CD1c-positive myeloid dendritic cell (primary cell): ENCODE measurements around the gene ADARB2.
A peak's percentile ranks its signal among the peaks of the same experiment; 100 is the strongest.

Experiments used
- DNase-seq: peaks from one replicate; pipeline ENCODE4 v3.0.0-alpha.2; 2016; ENCODE audit errors: extremely low spot score

Gene ADARB2

DNA sequence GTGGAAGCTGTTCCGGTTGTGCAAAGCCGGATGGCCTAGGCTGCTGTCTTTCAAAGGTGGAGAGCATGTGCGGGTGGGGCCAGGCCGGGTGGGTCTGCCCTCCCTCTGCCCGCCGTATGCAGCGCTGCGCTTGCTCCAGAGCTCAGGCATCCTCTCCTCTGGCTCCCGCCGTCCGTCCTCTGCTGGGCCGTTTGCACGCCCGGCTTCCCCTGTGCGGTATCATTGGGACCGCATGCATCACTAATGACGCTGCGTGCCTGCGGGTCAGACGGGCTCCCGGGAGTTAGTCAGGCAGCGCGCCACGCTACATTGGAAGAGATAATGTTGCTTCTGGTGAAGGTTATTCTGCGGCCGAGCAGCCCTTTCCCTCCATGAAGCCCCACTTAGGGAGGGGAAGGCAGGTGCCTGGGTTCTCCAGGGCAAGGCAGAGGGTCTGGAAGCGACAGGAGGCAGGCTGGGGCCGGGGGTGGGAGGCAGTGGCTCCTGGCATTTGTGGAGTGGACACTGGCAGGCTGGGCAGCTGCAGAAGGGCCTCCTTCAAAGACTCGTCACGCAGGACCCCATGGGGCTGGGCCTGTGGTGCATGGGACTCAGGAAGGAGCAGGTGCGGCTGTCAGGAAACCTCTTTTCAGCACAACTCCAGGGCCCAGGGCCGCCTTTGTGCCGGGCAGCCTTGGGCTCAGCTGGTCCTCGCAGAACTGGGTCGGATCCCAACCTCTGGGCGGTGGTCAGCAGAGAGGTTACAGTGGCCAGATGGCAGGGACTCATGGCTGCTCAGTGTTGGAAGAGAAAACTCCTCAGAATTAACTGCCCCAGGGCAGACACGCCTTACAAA lies 362.6 kb downstream of the ADARB2 start:
- DNase-seq, result no peak

DNA sequence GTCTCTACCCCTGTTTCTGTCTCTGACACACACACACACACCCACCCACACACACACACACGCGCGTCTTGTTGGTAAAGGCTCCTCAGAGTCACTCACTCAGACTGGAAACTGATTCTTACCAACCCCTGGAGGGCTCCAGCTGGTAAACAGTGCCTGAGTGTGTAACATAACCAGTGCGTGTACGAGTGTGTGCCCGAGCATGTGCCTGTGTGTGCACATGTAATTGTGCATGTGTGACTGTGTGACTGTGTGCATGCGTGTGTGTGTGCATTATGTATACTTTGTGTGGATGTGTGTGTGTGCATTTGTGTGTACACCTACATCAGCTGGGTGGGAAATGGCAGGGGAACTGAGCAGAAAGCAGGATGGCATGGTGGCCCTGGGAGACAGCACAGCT lies 364.0 kb downstream of the ADARB2 start:
- DNase-seq, result no peak

GRCh38 chr10:1372212-1372611 lies 365.1 kb downstream of the ADARB2 start:
- DNase-seq, result no peak

GRCh38 chr10:1370298-1370697 lies 367.0 kb downstream of the ADARB2 start:
- no peak for DNase-seq

GRCh38 chr10:1369665-1370064 lies 367.7 kb downstream of the ADARB2 start:
- no peak for DNase-seq

GRCh38 chr10:1369197-1369596 lies 368.1 kb downstream of the ADARB2 start:
- no peak for DNase-seq

GRCh38 chr10:1368842-1369171 lies 368.5 kb downstream of the ADARB2 start:
- DNase-seq, result peak; percentile 30

- no peak for DNase-seq
Measured at GRCh38 chr10:1367938-1368841, 369.1 kb downstream of the ADARB2 start.

- DNase-seq, result no peak
Measured at GRCh38 chr10:1366811-1367425, 370.4 kb downstream of the ADARB2 start.

DNA sequence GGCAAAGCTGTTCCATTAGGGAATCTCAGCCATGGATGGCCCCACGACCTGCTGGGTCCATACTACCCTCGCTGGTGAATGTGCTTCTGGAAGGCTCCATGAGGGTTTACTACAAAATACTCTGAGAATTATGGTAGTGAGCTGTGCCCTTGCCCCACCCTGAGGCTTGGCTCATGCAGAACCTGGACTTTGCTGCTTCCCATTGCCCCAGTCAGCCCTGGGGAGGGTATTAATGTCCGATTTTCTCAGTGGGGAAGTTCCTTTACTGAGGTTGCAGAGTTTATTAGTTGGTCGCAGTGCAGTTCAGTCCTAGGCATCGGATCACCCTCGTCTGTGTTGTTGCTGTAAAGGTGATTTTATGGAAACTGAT lies 371.0 kb downstream of the ADARB2 start:
- no peak for DNase-seq

DNA sequence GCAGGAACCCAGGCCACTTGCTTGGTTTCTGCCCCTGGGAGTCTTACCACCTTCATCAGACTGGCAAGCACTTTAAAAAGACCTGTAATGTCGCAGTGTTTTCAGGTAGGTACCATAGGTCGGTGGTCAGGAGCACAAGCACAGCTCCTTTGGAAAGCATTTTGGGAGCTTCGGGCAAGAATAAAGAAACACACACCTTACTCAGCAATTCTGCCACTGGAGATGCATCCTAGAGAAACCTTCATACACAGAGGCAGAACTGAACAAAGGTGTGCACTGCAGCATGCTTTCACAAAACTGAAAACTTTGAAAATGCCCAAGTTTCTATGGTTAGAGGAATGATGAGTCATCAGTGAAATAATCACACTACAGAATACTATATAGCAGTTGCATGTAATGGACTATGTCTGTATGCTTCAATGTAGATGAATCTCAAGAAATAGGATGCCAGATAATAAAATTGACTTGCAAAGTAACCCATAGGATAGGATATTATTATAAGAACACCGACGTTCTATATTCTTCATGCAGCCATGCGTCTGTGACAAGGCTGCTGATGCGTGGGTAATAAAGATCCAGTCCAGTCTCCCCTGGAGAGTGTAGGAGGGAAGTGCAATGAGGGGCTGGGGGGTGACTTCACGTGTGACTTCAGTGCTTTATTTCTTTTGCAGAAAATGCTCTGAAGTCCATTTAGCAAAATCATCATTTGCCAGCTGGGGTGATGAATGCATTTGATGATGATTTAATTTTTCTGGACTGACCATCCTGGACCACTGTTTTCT lies 371.6 kb downstream of the ADARB2 start:
- no peak for DNase-seq

DNA sequence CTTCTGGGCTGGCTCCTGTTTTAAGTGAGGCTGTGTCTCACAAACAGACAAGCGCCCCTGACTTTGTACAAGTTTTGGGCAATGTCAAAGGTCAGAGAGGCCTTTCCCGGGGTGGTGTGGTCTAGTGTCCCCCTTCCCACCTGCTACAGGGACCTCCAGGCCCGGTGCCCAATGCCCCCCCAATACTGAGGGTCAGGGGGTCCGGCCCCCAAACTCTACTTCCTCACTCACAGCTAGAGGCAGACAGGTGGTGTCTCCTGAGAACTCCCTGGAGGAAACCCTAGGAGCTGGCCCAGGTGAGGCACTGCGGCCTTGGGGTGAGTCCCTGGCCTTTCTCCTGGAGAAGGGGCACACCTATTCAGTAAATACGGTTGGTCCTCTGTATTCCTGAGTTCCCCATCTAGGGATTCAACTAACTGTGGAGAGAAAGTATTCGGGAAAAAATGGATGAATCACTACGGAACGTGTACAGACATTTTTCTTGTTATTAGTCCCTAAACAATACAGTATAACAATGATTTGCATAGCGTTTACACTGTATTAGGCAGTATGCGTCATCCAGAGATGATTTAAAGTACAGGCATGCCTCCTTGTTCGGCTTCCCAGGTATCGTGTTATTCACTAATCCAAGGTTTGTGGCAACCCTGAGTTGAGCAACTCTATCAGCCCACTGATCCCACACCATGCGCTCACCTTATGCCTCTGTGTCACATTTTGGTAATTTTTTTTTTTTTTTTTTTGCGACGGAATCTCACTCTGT lies 373.0 kb downstream of the ADARB2 start:
- DNase-seq, result no peak

DNA sequence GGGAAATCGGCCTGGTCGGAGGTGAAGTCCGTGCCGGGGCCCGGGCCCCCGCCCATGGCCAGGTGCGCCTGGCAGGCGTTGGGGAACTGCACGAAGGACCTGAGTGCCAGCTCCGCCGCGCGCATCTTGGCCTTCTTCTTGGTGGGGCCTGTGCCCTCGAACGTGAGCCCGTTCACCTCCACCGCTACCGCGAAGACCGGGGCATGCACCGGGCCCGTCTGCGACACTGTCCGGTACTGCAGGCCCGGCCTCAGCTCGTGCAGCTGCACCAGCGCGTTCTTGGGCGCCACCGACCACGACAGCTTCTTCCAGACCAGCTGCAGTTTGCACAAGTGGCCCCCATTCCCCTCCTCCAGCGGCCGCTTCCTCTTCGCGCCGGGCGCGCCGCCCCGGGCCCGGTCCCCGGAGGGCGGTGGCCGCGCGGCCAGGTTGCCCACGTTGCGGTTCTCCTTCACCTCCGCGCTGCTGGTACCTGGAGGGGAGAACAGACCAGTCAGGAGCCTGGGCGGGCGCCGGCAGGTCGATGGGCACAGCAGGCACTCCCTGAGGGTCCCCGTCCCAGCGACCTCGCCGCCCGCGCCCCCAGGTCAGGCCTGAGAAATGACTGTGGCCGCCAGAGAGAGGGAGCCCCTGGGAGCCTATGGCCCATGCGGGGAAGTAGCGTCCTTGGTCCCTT lies 373.7 kb downstream of the ADARB2 start:
- no peak for DNase-seq

DNA sequence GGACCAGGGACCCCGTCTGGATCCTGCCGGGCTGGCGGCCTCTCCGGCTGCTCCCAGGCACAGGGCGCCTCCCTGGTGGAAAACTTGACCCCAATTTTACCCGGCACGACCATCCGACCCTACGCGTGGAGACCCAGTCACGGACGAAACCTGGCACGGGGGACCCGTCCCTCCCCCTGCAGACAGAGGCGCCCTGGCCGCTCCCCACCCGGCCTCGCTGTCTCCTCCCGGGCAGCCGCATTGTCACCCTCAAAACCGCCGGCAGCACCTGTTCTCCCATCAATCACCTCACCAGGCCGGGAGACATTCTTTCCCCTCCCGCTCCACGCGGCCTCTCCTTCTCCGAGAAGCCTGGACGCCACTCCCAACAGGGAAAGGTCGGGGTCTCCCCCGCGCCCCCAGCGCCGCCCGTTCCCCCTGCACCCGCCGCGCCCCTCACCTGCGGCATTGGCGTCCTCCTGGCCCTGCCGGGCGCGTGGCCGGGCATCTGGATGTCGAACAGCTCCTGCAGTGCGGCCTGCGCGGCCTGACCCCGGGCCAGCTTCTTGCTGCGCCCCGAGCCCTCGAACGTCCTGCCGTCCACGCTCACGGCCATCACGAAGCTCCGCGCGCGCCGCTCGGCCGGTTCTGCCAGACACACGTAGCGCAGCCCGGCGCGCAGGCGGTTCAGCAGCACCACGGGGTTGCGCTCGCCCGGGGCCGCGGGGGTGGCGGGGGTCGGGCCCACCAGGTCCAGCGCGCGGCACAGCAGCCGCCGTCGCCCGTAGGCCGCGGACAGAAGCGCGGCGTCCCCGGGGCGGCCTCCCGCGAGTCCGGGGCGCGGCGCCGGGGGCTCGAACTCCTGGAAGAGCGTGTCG lies 374.5 kb downstream of the ADARB2 start:
- DNase-seq, result no peak

- DNase-seq, result no peak
Measured at GRCh38 chr10:1361411-1362105, 375.8 kb downstream of the ADARB2 start.

- DNase-seq, result no peak
Measured at GRCh38 chr10:1360558-1361164, 376.7 kb downstream of the ADARB2 start.

DNA sequence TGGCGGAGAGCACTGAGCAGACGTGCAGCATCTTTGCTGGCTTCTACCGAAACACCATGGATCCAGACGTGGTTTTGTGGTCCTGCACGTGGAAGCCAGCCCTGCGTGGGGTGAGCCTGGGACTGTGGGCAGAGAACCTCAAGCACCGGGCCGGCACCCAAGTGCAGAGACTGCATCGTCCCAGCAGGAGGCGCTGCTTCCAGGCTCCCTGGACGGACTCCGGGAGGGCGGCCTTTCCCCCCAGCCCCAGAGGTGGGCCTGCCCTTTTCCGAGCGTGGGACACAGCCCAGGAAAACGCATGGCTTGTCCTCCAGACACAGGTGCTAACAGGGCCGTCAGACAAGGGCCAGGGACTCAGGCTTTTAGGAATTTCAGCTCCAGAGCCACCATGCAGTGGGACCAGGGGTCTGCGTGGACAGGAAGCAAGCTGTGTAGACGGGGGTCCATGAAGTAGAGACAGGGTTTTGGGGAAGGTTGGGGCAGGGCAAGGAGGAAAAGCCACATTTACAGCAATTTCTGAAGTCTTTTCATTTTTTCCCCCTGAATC lies 377.2 kb downstream of the ADARB2 start:
- DNase-seq, result no peak

GRCh38 chr10:1359626-1359955 lies 377.7 kb downstream of the ADARB2 start:
- DNase-seq, result no peak
